Activated T-helper 1 cell treated with Interleukin-2 at 50 U/mL for 16 hours (primary cell): ENCODE results near the gene CPNE7.

Experiments
- DNase-seq: peaks from one replicate; pipeline ENCODE4 v3.0.0-alpha.2; 2020; ENCODE audit warnings: low read depth

CPNE7 gene

GRCh38 chr16:89575247-89576152, at the start of gene CPNE7:
CPNE7 (plus strand) TSS chr16:89575758; CDS start chr16:89575898, 140 bp downstream.
- DNase-seq, result no peak

DNA sequence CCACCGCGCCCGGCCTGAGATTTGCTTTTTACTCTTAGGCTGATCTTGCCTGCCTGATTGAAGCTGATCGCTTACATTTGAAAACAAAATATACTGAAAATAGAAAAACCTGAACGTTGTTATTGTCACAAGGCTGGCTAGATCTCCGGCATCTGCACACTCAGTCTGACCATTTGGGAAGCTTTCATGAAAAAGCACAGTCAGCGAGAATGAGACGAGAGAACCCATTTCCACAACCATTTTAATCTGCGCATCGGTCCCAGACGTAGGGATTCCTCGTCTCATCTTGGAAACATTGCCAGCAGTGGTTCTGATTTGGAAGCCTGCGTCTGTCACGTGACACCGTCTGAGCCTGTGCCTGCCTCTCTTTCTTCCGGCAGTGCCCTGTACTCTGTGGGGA, 46.5 kb upstream of the CPNE7 start:
- DNase-seq, result no peak

- no peak for DNase-seq
Measured at GRCh38 chr16:89530401-89531381, 44.9 kb upstream of the CPNE7 start.

GRCh38 chr16:89531821-89532526, 43.6 kb upstream of the CPNE7 start:
- DNase-seq, result no peak

- peak; percentile 19 for DNase-seq
Measured at GRCh38 chr16:89534252-89534756, 41.3 kb upstream of the CPNE7 start.

DNA sequence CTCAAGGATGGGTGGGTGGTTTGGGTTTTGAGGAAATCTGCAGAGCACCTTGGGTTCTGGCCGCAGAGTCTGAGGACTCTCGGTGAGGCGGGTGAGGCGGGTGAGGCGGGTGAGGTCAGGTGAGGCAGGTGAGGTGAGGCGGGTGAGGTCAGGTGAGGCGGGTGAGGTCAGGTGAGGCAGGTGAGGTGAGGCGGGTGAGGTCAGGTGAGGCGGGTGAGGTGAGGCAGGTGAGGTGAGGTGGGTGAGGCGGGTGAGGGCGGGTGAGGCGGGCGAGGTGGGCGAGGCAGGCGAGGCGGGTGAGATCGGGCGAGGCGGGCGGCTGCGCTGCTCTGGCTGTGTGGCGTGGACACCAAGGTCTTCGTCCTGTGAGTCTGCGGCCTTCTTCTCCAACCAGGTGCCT, 39.2 kb upstream of the CPNE7 start:
- no peak for DNase-seq

- no peak for DNase-seq
Measured at GRCh38 chr16:89536886-89537548, 38.5 kb upstream of the CPNE7 start.

- no peak for DNase-seq
Measured at GRCh38 chr16:89537549-89537925, 38.0 kb upstream of the CPNE7 start.

DNA sequence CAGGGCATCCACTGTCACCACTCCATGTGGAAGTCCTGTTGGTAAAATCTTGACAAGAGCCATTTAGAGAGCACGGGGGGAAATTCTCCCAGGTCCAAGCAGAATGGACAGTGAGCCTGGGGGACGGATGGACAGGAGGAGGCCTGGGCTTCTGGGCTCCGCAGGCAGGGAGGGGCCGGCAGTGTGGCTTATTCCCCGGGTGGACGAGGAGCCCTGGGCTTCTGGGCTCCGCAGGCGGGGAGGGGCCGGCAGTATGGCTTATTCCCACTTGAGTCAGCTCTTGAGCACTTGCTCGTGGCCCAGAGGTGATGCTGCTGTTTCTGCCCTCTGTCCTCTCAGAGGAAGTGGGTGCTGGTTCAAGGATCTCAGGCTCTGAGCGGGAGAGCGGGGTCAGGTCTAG, 37.3 kb upstream of the CPNE7 start:
- DNase-seq, result no peak

DNA sequence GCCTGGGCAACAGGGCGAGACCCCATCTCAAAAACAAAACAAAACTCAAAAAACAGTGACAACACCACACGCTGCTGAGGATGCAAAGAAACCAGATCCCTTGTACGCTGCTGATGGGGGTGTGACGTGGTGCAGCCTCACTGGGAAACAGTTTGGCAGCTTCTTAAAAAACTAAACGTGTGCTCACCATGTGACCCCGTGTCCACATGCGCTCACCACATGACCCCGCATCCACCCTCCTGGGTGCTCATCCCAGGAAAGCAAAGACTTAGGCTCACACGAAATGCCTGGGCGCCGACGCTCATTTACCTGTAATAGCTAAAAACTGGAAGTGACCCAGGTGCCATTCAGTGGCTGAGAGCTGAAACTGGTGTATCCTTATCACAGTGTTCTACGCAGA, 35.0 kb upstream of the CPNE7 start:
- no peak for DNase-seq

DNA sequence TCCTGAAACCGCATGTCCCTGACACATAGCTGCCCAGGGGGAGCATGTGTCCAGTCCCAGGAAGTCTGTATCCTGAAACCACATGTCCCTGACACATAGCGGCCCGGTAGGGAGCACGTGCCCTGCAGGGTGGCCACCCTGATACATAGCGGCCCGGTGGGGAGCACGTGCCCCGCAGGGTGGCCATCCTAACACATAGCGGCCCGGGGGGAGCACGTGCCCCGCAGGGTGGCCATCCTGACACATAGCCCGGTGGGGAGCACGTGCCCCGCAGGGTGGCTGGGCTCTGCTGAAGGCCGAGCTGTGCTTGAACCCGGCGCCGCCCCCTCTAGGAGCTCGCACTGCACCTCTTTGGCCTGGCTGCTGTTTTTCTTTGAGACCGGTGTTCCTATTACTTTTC, 33.8 kb upstream of the CPNE7 start:
- DNase-seq, result no peak

DNA sequence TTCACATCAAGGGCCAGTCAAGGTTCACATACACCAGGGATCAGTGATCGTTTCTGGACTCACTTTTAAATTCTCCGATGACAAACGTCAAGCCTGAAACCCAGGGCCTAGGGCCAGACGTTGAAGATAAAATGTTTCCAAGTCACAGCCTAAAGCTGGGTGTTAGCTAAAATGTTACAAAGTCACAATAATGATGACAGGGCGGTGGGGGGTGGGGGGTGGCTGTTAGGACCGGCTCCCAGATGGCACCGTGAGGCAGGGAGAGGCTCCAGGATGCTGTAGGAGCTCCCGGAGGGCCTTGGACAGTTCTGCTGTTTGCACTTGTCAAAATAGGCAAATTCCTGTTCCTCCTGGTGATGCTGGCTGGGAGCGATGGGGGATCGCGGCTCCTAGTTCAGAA, 31.4 kb upstream of the CPNE7 start:
- no peak for DNase-seq

- DNase-seq, result no peak
Measured at GRCh38 chr16:89544713-89545043, 30.9 kb upstream of the CPNE7 start.

DNA sequence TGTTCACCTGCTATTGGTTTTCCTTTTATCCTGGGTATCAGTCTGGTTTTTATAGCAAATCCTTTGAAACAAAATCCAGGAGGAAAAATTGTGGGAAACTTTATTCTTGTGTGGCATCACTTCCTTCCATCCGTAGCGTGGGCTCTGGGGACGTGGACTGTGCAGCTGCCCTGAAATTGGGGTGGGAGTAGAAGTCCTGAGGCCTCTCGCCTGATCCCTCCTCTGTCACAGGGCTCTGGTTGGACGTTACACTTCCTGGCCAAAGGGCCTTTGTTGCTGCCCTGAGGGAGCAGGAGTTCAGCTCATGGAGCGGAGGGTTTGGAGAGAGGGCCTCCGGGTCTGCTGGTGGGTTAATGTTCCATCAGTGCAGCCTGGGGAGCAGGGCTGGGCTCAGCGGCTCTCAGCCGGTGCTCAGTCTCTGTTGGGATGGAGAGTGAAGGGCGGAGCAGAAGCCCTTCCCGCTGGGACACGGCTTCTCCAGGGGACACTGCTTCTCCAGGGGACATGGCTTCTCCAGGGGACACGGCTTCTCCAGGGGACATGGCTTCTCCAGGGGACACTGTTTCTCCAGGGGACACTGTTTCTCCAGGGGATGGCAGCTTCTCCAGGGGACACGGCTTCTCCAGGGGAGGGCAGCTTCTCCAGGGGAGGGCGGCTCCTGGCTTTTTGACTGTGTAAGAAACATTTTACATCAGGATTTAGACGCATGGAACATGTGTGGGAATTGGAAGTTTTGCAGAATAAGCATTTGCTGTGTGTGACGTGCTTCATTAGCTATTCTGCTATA, 30.3 kb upstream of the CPNE7 start:
- no peak for DNase-seq

DNA sequence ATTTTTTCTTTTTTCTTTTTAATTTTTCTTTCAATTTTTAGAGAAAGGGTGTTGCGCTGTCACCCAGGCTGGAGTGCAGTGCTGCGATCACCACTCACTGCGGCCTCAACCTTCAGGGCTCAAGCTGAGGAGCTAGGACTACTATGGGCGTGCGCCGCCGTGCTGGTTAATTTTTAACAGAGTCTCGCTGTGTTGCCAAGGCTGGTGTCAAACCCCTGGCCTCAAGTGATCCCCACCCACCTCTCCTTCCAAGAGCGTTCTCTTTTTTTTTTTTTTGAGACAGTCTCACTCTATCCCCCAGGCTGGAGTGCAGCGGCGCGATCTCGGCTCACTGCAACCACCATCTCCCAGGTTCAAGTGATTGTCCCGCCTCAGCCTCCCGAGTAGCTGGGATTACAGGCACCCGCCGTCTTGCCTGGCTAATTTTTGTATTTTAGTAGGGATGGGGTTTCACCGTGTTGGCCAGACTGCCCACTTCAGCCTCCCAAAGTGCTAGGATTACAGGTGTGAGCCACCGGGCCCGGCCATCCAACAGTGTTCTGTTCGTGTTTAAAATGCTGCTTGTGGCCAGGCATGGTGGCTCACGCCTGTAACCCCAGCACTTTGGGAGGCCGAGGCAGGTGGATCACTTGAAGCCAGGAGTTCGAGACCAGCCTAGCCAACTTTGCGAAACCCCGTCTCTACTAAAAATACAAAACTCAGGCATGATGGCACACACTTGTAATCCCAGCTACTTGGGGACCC, 29.6 kb upstream of the CPNE7 start:
- DNase-seq, result no peak

- no peak for DNase-seq
Measured at GRCh38 chr16:89546781-89547180, 28.8 kb upstream of the CPNE7 start.

DNA sequence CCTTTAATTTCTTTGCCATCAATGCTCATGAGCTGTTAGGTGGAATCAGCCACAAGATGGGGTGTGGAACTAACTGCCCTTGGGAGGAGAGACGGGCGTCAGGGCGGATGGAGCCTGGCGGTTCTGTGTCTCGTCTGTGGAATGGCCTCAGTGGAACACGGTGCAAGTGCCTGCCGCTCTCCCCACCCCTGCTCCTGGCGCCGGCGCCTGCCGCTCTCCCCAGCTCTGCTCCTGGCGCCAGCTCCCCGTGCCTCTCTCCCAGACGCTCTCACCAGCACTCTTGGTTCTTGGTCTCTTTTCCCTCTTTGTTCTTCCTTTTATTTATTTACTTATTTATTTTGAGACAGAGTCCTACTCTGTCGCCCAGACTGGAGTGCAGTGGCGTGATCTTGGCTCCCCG, 28.3 kb upstream of the CPNE7 start:
- no peak for DNase-seq

DNA sequence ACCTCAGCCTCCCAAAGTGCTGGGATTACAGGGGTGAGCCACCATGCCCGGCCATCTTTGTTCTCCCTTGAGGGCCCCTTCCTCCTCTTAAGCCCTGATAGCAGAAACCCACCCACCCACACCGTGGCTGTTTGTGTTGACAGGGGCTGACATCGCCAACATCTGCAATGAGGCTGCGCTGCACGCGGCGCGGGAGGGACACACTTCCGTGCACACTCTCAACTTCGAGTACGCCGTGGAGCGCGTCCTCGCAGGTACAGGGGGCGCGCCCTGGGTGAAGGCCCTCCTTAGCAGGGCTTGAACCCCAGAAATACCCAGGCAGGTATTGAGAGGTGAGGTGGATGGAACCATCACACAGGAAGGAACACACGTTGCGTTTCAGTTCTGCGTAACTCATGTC, 27.7 kb upstream of the CPNE7 start:
- DNase-seq, result no peak

DNA sequence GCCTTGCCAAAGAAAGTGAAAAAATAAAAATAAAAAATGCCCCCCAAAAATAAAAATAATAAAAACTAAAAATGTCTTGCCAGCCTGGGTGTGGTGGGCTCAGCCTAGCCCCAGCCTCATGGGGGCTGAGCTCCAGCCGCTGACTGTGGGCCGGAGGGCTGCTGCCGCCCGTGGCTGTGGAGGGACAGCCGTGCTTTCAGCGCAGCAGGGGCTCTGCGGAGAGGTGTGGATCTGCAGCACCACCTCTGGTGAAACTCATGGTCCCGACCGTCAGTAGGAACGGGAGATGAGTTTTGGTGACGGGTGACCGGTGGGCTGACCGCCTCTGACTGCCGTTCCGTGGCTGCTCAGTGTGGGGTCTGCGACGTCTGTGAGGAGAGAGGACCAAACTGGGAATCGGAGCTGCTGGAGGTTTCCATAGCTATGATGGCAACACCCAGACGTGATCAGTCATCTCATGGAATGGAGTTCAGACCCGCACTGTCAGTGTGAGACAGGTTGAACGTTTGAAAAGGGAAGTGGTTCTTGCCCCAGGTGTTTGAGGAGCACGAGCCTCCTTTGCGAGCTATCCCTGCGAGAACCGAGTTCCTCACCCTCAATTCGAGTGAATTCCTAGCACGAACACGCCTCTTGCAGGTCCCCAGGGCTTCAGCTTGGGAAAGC, 27.1 kb upstream of the CPNE7 start:
- no peak for DNase-seq
